Endothelial cell of umbilical vein (primary cell): ENCODE measurements around the gene ZSWIM5.

ENCODE experiments used
- POLR2A ChIP-seq: IDR thresholded peaks from 2 replicates; pipeline ENCODE4 v1.6.1; 2012; ENCODE audit warnings: low read depth, mild to moderate bottlenecking, control low read depth, low read length
- POLR2AphosphoS5 ChIP-seq: IDR thresholded peaks from 2 replicates; pipeline ENCODE4 v1.6.1; 2012; ENCODE audit warnings: low read depth, mild to moderate bottlenecking, control low read depth, low read length, moderate library complexity; ENCODE audit not compliant: insufficient read depth
- TF ChIP-seq, protein P1 (sequence below), 2 donors: IDR thresholded peaks; 1 replicate in 1 of 2; 2 replicates in 1 of 2; pipeline ENCODE4 v1.5.1; 2011; ENCODE audit warnings: low read length in 2 of 2, mild to moderate bottlenecking in 2 of 2, moderate library complexity in 2 of 2, control low read depth in 1 of 2, inconsistent platforms in 1 of 2, low read depth in 1 of 2; ENCODE audit not compliant: insufficient read depth in 1 of 2; ENCODE audit errors: extremely low read depth in 1 of 2

DNA sequence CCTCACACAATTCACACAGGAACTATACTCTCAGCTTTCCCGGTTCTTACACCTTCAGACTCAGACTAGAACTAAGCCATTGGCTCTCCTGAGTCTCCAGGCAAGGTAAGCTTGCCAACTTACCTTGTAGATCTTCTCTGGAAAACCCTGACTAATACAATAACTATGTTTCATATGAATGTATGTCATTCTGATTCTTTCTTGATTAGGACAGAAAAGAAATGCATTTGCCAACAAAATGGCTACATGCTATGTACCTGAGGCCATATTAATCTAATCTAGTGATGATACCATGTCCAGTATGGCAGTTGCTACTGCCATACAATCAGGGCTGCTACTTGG, 9.8 kb upstream of the ZSWIM5 start:
- TF ChIP-seq, protein P1, sequence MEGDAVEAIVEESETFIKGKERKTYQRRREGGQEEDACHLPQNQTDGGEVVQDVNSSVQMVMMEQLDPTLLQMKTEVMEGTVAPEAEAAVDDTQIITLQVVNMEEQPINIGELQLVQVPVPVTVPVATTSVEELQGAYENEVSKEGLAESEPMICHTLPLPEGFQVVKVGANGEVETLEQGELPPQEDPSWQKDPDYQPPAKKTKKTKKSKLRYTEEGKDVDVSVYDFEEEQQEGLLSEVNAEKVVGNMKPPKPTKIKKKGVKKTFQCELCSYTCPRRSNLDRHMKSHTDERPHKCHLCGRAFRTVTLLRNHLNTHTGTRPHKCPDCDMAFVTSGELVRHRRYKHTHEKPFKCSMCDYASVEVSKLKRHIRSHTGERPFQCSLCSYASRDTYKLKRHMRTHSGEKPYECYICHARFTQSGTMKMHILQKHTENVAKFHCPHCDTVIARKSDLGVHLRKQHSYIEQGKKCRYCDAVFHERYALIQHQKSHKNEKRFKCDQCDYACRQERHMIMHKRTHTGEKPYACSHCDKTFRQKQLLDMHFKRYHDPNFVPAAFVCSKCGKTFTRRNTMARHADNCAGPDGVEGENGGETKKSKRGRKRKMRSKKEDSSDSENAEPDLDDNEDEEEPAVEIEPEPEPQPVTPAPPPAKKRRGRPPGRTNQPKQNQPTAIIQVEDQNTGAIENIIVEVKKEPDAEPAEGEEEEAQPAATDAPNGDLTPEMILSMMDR (IDR thresholded peaks at IDR 0.05; ENCODE audit: extremely low read depth in 1 of 2, insufficient read depth in 1 of 2, low read depth in 1 of 2, low read length in 2 of 2): no peak
- TF ChIP-seq POLR2AphosphoS5: no peak
- no peak for TF ChIP-seq POLR2A
